H1 (cell line): ENCODE results near the gene TRMT6. TPM values are rescaled to one million over a fixed set of nuclear protein-coding genes. Genes with fewer than 3 reads are reported as not detected.

Experiments used
- CTCF ChIA-PET: fragments of 300-600 bp; sonication (Branson Sonifier 250); formaldehyde crosslinking; loops from one replicate; lab custom pipeline; 2021; ENCODE audit not compliant: partially characterized antibody; lab: Charles Lee
- POLR2A ChIA-PET: fragments of 300-600 bp; sonication (Branson Sonifier 250); formaldehyde crosslinking; loops from one replicate; lab custom pipeline; 2021; ENCODE audit warnings: inconsistent platforms; ENCODE audit not compliant: partially characterized antibody; lab: Charles Lee
- DNase-seq, 2 experiments: peaks; one replicate each; pipeline versions ENCODE4 v3.0.0 to v3.0.0-alpha.2; 2010 to 2022; ENCODE audit warnings: low spot score in 2 of 2, low read depth in 1 of 2, mixed read lengths in 1 of 2
- FAIRE-seq: peaks from 2 replicates; lab custom pipeline; 2011; peaks lifted over from hg19 to GRCh38; lab: Jason Lieb, UNC
- H2AFZ ChIP-seq: 2 replicates; pipeline ENCODE4 v1.8.1; 2012; ENCODE audit warnings: low read length, inconsistent platforms
- H2AK5ac ChIP-seq: 2 replicates; pipeline ENCODE4 v1.6.1; 2013; ENCODE audit warnings: low read depth, low read length
- H2BK120ac ChIP-seq: replicated peaks from 2 replicates; pipeline ENCODE3; 2013; ENCODE audit warnings: low read depth, low read length, inconsistent platforms
- H2BK12ac ChIP-seq: 2 replicates; pipeline ENCODE4 v1.6.1; 2013; ENCODE audit warnings: low read depth, low read length
- H2BK15ac ChIP-seq: 2 replicates; pipeline ENCODE4 v1.6.1; 2013; ENCODE audit warnings: low read length
- H2BK20ac ChIP-seq: 2 replicates; pipeline ENCODE4 v1.6.1; 2013; ENCODE audit warnings: low read length
- H2BK5ac ChIP-seq: 2 replicates; pipeline ENCODE4 v1.6.1; 2013; ENCODE audit warnings: low read depth, low read length
- H3K14ac ChIP-seq: 2 replicates; pipeline ENCODE4 v1.6.1; 2013; ENCODE audit warnings: inconsistent platforms; ENCODE audit not compliant: insufficient read length
- H3K18ac ChIP-seq: 2 replicates; pipeline ENCODE4 v1.6.1; 2013; ENCODE audit warnings: low read length; ENCODE audit errors: extremely low read depth
- H3K23ac ChIP-seq: 2 replicates; pipeline ENCODE4 v1.6.1; 2013; ENCODE audit warnings: inconsistent platforms; ENCODE audit not compliant: insufficient read length
- H3K23me2 ChIP-seq: 2 replicates; pipeline ENCODE4 v1.6.1; 2013; ENCODE audit warnings: low read depth, low read length
- H3K27ac ChIP-seq: 2 replicates; pipeline ENCODE4 v1.6.1; 2011; ENCODE audit warnings: low read depth, low read length, inconsistent platforms
- H3K27me3 ChIP-seq, 4 experiments: replicated peaks in 1 of 4; 1 replicate in 1 of 4; 2 replicates in 3 of 4; pipeline versions ENCODE4 v1.6.1 to v1.8.1; 2011 to 2013; ENCODE audit warnings: low read length in 3 of 4, mild to moderate bottlenecking in 3 of 4, inconsistent platforms in 2 of 4, mixed read lengths in 2 of 4, moderate library complexity in 1 of 4; ENCODE audit not compliant: control insufficient read depth in 3 of 4, insufficient read depth in 3 of 4; ENCODE audit errors: extremely low read depth in 1 of 4
- H3K36me3 ChIP-seq, 4 experiments: 2 replicates each; pipeline versions ENCODE4 v1.6.1 to v1.8.1; 2011 to 2013; ENCODE audit warnings: mild to moderate bottlenecking in 4 of 4, low read length in 3 of 4, moderate library complexity in 2 of 4, control low read depth in 1 of 4, inconsistent platforms in 1 of 4; ENCODE audit not compliant: insufficient read depth in 4 of 4, control insufficient read depth in 2 of 4
- H3K4ac ChIP-seq: replicated peaks from 2 replicates; pipeline ENCODE3; 2013; ENCODE audit warnings: low read length, low read depth, mixed read lengths, inconsistent platforms; ENCODE audit not compliant: insufficient read length
- H3K4me1 ChIP-seq, 4 experiments: replicated peaks in 1 of 4; 1 replicate in 1 of 4; 2 replicates in 3 of 4; pipeline versions ENCODE4 v1.6.1 to v1.8.1; 2011 to 2013; ENCODE audit warnings: low read length in 3 of 4, inconsistent platforms in 2 of 4, mixed read lengths in 1 of 4; ENCODE audit not compliant: insufficient read depth in 4 of 4, control insufficient read depth in 3 of 4
- H3K4me2 ChIP-seq, 2 experiments: 2 replicates each; pipeline versions ENCODE4 v1.6.1 to v1.8.1; 2011 to 2013; ENCODE audit warnings: low read depth in 2 of 2, low read length in 2 of 2, control low read depth in 1 of 2, inconsistent platforms in 1 of 2, mild to moderate bottlenecking in 1 of 2; ENCODE audit not compliant: insufficient read depth in 1 of 2
- H3K4me3 ChIP-seq, 4 experiments: fragments of 200-600, 300-600 bp in 1 of 4; sonication (generic), shearing (Covaris generic), sonication (Bioruptor Twin) in 1 of 4; 2 replicates each; pipeline versions ENCODE4 v1.5.1 to v1.8.1; 2011 to 2016; ENCODE audit warnings: low read length in 4 of 4, low read depth in 3 of 4, control low read depth in 2 of 4, inconsistent platforms in 2 of 4, mild to moderate bottlenecking in 2 of 4, mixed read lengths in 1 of 4, moderate library complexity in 1 of 4; ENCODE audit not compliant: insufficient read depth in 2 of 4; ENCODE audit errors: extremely low read depth in 1 of 4
- H3K56ac ChIP-seq: replicated peaks from 2 replicates; pipeline ENCODE3; 2013; ENCODE audit warnings: low read depth, mild to moderate bottlenecking, mixed read lengths, low read length, inconsistent platforms; ENCODE audit not compliant: insufficient read length
- H3K79me1 ChIP-seq: 2 replicates; pipeline ENCODE4 v1.6.1; 2013; ENCODE audit warnings: low read depth, low read length, control low read depth
- H3K79me2 ChIP-seq, 2 experiments: 2 replicates each; pipeline versions ENCODE4 v1.6.1 to v1.8.1; 2012 to 2013; ENCODE audit warnings: low read length in 2 of 2, mild to moderate bottlenecking in 2 of 2, inconsistent platforms in 1 of 2; ENCODE audit not compliant: insufficient read depth in 2 of 2, control insufficient read depth in 1 of 2
- H3K9ac ChIP-seq, 4 experiments: replicated peaks in 1 of 4; 1 replicate in 1 of 4; 2 replicates in 3 of 4; pipeline versions ENCODE4 v1.6.1 to v1.8.1; 2011 to 2013; ENCODE audit warnings: low read depth in 3 of 4, low read length in 3 of 4, control low read depth in 2 of 4, mild to moderate bottlenecking in 2 of 4, moderate library complexity in 2 of 4, inconsistent platforms in 1 of 4; ENCODE audit errors: extremely low read depth in 1 of 4
- H3K9me3 ChIP-seq, 2 experiments: 2 replicates each; pipeline versions ENCODE4 v1.6.1 to v1.8.1; 2012 to 2013; ENCODE audit warnings: mild to moderate bottlenecking in 2 of 2, moderate library complexity in 2 of 2, control low read depth in 1 of 2, inconsistent platforms in 1 of 2, low read depth in 1 of 2, low read length in 1 of 2, mixed read lengths in 1 of 2; ENCODE audit not compliant: insufficient read depth in 2 of 2
- H4K20me1 ChIP-seq, 2 experiments: replicated peaks in 1 of 2; 2 replicates each; pipeline versions ENCODE3 to v1.8.1; 2011 to 2013; ENCODE audit warnings: inconsistent platforms in 2 of 2, low read length in 2 of 2, mild to moderate bottlenecking in 1 of 2; ENCODE audit not compliant: insufficient read depth in 2 of 2, control insufficient read depth in 1 of 2
- H4K5ac ChIP-seq: 2 replicates; pipeline ENCODE4 v1.6.1; 2013; ENCODE audit warnings: low read length, low read depth, mixed read lengths, inconsistent platforms; ENCODE audit not compliant: insufficient read length
- H4K8ac ChIP-seq: 2 replicates; pipeline ENCODE4 v1.8.0; 2013; ENCODE audit warnings: mild to moderate bottlenecking, moderate library complexity, low read length, inconsistent platforms; ENCODE audit not compliant: insufficient read depth; ENCODE audit errors: extremely low read depth
- H4K91ac ChIP-seq: replicated peaks from 2 replicates; pipeline ENCODE3; 2013; ENCODE audit warnings: low read length, mixed read lengths, inconsistent platforms; ENCODE audit not compliant: insufficient read length
- WGBS, 2 experiments: shearing (Covaris generic) in 1 of 2; methylation state at CpG; one replicate each; pipeline versions ENCODE4 v1.1.6 to v1.1.7; 2013 to 2015; ENCODE audit warnings: low lambda C conversion rate in 2 of 2, mixed read lengths in 2 of 2, inconsistent platforms in 1 of 2, low coverage in 1 of 2, missing lambda C conversion rate in 1 of 2; ENCODE audit not compliant: insufficient replicate concordance in 2 of 2, insufficient coverage in 1 of 2, insufficient read length in 1 of 2; ENCODE audit errors: extremely low coverage in 1 of 2, missing lambda C conversion rate in 1 of 2; 5-methylcytosine and 5-hydroxymethylcytosine counted together
- polyA plus RNA-seq, 7 experiments: library from polyadenylated mRNA; depleted of rRNA in 3 of 7; stranded (reverse) in 5 of 7; unstranded in 2 of 7; fragments of >200 nt in 5 of 7; fragments of 200-250 nt in 2 of 7; gene quantifications; 1 replicate in 5 of 7; 2 replicates in 1 of 7; 4 replicates in 1 of 7; pipeline versions ENCODE4 v1.2.1 to v1.2.3, GENCODE V29; 2011 to 2013; ENCODE audit warnings: missing spikeins in 2 of 7, mixed read lengths in 2 of 7
- total RNA-seq: library from RNA; stranded (reverse); fragmentation: NEBNext Ultra II Directional; extraction: Animal tissue kit (Norgen Biotek cat#: 25700); gene quantifications from 2 replicates; pipeline ENCODE4 v1.2.1, GENCODE V29; 2021
- TF ChIP-seq, protein P1 (sequence below): IDR thresholded peaks from 2 replicates; pipeline ENCODE4 v1.6.1; 2011; ENCODE audit warnings: low read length, improper control_type of control experiment

Gene TRMT6
- total and polyA plus RNA-seq, 2 of the 8 experiments (the other 6 are each of a cell fraction or from before 2014, with no cell fraction given): 6.9 to 23.3 TPM

- FAIRE-seq: no peak
Observed at GRCh38 chr20:5945963-5946362, 4.4 kb downstream of the TRMT6 start.

More at GRCh38 chr20:5945963-5946362, 4.4 kb downstream of the TRMT6 start:
- no peak overlapping the region for H3K4ac ChIP-seq
- no peak overlapping the region for H3K4me3 ChIP-seq
- TF ChIP-seq, protein P1, sequence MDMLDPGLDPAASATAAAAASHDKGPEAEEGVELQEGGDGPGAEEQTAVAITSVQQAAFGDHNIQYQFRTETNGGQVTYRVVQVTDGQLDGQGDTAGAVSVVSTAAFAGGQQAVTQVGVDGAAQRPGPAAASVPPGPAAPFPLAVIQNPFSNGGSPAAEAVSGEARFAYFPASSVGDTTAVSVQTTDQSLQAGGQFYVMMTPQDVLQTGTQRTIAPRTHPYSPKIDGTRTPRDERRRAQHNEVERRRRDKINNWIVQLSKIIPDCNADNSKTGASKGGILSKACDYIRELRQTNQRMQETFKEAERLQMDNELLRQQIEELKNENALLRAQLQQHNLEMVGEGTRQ: no peak
- ChIA-PET POLR2A (interaction anchor here (0.8 to 2.9 kb wide), 2 partner anchors 10 to 42 kb away, joined by 5 to 10 read pairs; no protein-coding TSS in a partner anchor), CTCF (interaction anchor here (0.6 kb wide), 1 partner anchor 94 kb away, joined by 3 read pairs; no protein-coding TSS in a partner anchor)
- H3K23ac ChIP-seq: no peak overlapping the region
- H3K27ac ChIP-seq: no peak overlapping the region
- no peak overlapping the region for H2BK5ac ChIP-seq
- no peak overlapping the region for H3K18ac ChIP-seq
- no peak overlapping the region for H2AK5ac ChIP-seq
- H3K56ac ChIP-seq: no peak overlapping the region
- no peak overlapping the region for H3K9ac ChIP-seq
- 93% methylated on average over 3 of the region's 3 CpGs; no CpG with 5 or more reads in 1 of the 2 experiments for WGBS, 2 experiments
- H2BK12ac ChIP-seq: no peak overlapping the region
- no peak overlapping the region for H3K14ac ChIP-seq
- H2BK120ac ChIP-seq: no peak overlapping the region
- peaks cover 0 to 30% of the 10 kb centered on the region in 2 experiments; a peak in 2 of 4 replicates for H3K79me2 ChIP-seq
- no peak overlapping the region for H2BK20ac ChIP-seq
- H4K91ac ChIP-seq: no peak overlapping the region
- peaks cover 5% of the 10 kb centered on the region for H3K23me2 ChIP-seq
- peaks cover 14 to 50% (median 43%) of the 10 kb centered on the region in 4 experiments for H3K36me3 ChIP-seq
- peaks cover 0 to 3% (median 1%) of the 10 kb centered on the region in 4 experiments; a peak in 2 of 7 replicates for H3K4me1 ChIP-seq
- no peaks in the 10 kb centered on the region for H3K27me3 ChIP-seq
- no peaks in the 10 kb centered on the region for H4K20me1 ChIP-seq
- no peak overlapping the region for H3K4me2 ChIP-seq
- DNase-seq: no peak
- no peak overlapping the region for H2AFZ ChIP-seq
- H4K8ac ChIP-seq: no peak overlapping the region
- no peak overlapping the region for H2BK15ac ChIP-seq
- peaks cover 6% of the 10 kb centered on the region; the same call in 1 of the 2 replicates for H3K79me1 ChIP-seq
- no peaks in the 10 kb centered on the region for H3K9me3 ChIP-seq
- H4K5ac ChIP-seq: no peak overlapping the region
